GM12864 (cell line): Measurements from ENCODE around the gene TBX1.

Experiments
- DNase-seq: peaks from one replicate; pipeline ENCODE4 v3.0.0-alpha.2; 2011; ENCODE audit warnings: low read depth
- H3K4me3 ChIP-seq: 2 replicates; pipeline ENCODE4 v1.5.1; 2011; ENCODE audit warnings: mild to moderate bottlenecking, low read depth, low read length, control low read depth
- TF ChIP-seq, protein P1 (sequence below): IDR thresholded peaks from 2 replicates; pipeline ENCODE4 v1.5.1; 2011; ENCODE audit warnings: low read depth, mild to moderate bottlenecking, moderate library complexity, low read length, control low read depth, inconsistent platforms; ENCODE audit errors: missing control alignments

The TBX1 gene

DNA sequence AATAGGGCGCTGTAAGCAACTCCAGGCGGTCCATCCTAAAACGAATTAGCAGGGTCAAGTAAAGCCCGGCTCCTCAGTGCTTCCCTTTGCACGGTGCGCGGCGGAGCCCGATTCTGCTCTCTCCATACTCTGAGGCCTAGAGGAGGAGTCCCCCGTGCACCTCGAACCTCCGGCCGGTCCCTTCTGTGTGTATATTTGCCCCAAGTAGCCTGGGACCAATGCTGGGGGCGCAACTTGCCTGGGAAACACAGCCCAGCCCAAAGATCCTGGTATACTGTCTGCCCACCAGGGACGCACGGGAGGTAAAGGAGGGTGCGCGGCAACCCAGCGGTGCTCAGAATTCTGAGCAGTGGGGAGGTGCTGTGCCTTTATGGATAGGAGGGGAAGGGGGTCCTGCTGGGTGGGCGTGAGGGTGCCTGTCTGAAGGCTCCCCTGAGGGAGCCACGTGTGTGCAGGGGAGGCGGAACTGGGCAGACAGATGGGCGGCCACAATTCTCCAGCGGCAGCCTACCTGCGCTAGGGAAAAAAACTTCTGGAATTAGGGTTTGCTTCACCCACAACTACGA, 4.8 kb upstream of the TBX1 start:
- H3K4me3 ChIP-seq: no peak overlapping the region
- DNase-seq: no peak
- TF ChIP-seq, protein P1, sequence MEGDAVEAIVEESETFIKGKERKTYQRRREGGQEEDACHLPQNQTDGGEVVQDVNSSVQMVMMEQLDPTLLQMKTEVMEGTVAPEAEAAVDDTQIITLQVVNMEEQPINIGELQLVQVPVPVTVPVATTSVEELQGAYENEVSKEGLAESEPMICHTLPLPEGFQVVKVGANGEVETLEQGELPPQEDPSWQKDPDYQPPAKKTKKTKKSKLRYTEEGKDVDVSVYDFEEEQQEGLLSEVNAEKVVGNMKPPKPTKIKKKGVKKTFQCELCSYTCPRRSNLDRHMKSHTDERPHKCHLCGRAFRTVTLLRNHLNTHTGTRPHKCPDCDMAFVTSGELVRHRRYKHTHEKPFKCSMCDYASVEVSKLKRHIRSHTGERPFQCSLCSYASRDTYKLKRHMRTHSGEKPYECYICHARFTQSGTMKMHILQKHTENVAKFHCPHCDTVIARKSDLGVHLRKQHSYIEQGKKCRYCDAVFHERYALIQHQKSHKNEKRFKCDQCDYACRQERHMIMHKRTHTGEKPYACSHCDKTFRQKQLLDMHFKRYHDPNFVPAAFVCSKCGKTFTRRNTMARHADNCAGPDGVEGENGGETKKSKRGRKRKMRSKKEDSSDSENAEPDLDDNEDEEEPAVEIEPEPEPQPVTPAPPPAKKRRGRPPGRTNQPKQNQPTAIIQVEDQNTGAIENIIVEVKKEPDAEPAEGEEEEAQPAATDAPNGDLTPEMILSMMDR: no peak

- TF ChIP-seq, protein P1: peak; percentile 56
- H3K4me3 ChIP-seq: no peak overlapping the region; the same call in 1 of the 2 replicates
- DNase-seq: no peak
Measured at GRCh38 chr22:19756288-19757128, 4.1 kb upstream of the TBX1 start.

DNA sequence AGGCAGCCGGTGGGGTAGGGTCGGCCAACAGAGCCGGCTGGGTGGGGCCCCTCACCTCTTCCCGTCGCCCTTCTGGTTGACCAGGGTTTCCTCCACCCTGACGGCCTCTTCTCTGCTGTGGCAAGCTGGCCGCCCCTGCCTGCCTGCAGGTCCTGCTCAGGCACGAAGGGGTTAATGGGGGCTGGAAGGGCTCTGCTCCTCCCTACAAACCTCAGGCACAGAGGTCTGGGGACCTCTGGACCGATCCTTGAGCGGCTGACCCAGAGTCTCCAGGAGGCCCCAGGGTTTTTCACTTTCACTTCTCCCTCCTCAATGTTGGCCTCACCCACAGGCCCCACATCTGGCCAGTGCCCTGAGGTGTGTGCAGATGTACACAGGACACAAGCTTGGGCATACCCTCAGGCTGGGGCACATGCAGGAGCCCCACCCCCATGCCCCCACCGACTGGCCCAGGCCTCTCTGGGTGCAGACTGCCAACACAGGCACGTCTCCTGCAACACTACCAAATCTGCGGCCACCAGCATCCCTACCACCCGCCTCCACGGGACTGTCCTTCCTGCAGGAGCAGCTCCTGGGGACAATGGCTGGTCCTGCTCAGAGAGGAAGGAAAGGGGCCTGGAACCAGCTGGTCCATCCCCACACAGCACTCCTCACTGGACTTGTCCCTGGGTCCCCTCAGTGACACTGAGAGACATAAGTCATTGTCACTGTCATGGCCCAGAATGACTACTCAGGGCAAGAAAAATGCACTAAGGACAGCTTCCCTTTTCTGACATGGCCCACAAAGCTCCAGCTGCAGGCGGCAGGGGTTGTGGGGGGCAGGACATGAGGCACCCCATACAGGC, 3.2 kb upstream of the TBX1 start:
- H3K4me3 ChIP-seq: no peak overlapping the region; the same call in 1 of the 2 replicates
- TF ChIP-seq, protein P1: no peak
- no peak for DNase-seq

DNA sequence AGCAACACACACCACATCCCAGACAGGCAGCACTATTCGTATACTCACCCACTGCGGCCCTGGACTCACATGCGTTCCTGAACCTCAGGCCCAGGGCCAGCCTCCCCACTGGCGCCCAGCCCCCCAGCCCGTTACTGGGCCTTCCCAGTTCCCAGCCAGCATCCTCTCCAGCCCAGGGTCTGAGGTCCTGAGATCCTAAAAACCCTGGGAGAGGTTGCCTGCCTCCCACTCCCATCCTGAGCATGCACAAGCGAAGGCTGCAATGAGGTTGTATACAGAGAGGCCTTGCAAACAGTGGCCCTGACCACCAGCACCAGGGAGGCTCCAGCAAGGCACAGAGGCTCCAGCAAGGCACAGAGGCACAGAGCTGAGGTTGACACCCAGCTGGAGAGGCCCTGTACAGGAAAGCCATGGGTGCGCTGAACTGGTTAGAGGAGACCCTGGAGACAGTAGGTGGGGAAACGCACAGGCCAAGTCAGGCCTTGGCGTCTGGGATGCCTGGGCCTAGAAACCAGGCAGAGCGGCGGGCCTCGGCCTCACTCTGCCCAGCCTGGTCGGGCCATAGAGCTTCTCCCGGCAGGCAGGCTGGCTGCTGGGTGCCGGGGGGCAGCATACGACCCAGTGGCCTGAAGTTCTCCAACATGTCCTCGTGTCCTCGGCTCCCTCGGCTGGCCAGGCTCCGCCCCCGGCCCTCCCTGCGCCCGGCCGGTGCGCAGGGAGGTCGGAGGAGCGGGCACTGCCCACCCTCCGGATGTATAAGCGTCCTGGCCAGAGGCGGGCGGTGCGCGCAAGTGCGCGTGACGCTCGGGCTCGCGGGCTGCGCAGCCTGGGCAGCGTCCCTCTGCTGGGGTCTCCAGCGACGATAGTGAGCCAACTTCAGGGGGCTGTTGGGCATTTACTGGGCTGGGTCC, 2.3 kb upstream of the TBX1 start:
- TF ChIP-seq, protein P1: no peak
- H3K4me3 ChIP-seq: no peak overlapping the region
- no peak for DNase-seq

DNA sequence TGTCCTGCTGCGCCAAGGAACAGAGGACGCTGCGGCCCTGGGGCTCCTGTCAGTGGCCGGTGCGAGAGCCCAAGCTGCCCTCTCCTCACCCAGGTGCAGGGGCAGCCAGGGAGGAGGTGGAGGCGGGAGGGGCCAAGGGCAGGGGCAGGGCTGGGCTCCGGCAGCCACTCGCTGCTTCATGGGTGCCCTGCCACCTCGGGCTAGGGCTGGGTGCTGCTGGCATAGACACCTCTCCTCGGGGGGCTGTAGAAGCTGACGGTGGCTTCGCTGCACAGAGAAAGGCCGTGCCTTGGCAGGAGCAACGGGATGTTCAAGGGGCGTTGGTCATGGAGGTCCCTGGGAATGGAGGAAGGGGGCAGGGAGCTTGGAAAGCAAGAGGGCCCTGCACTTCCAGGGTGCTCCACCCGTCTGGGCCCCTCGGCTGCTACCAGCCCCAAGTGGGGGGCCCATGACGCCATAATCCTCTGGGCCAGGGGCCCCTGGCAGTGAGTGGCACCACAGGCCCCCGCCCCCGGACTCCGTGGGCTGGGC, 1.6 kb upstream of the TBX1 start:
- no peak overlapping the region for H3K4me3 ChIP-seq
- TF ChIP-seq, protein P1: no peak
- DNase-seq: no peak

GRCh38 chr22:19759427-19760057, 1.0 kb upstream of the TBX1 start:
- TF ChIP-seq, protein P1: no peak
- no peak for DNase-seq
- no peak overlapping the region for H3K4me3 ChIP-seq
